ENCODE results near the gene SRSF4.

SRSF4 gene

DNA sequence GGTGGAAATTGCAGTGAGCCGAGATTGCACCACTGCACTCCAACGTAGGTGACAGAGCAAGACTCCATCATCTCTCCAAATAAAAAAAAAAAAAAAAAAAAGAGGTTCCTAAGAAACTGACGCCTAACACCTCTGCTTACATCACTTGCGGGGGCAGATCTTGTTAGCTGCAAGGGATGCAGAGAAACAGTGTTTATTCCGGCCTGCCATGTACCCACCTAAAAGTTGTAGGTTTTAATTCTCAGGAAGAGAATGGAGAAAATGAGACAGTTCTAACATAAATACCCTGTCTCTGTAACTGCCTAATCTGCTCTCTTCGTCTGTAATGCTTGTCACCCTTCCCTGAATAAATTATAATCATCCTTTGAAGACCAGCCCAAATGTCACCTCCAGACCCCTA is 9.0 kb upstream of the SRSF4 start:
- DNase-seq (ENCODE audit: insufficient read length, low spot score) (no peak), FAIRE-seq (no peak)
- TF ChIP-seq, protein P1, sequence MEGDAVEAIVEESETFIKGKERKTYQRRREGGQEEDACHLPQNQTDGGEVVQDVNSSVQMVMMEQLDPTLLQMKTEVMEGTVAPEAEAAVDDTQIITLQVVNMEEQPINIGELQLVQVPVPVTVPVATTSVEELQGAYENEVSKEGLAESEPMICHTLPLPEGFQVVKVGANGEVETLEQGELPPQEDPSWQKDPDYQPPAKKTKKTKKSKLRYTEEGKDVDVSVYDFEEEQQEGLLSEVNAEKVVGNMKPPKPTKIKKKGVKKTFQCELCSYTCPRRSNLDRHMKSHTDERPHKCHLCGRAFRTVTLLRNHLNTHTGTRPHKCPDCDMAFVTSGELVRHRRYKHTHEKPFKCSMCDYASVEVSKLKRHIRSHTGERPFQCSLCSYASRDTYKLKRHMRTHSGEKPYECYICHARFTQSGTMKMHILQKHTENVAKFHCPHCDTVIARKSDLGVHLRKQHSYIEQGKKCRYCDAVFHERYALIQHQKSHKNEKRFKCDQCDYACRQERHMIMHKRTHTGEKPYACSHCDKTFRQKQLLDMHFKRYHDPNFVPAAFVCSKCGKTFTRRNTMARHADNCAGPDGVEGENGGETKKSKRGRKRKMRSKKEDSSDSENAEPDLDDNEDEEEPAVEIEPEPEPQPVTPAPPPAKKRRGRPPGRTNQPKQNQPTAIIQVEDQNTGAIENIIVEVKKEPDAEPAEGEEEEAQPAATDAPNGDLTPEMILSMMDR (IDR thresholded peaks at IDR 0.05; ENCODE audit: insufficient read depth, missing control alignments) = no peak

DNA sequence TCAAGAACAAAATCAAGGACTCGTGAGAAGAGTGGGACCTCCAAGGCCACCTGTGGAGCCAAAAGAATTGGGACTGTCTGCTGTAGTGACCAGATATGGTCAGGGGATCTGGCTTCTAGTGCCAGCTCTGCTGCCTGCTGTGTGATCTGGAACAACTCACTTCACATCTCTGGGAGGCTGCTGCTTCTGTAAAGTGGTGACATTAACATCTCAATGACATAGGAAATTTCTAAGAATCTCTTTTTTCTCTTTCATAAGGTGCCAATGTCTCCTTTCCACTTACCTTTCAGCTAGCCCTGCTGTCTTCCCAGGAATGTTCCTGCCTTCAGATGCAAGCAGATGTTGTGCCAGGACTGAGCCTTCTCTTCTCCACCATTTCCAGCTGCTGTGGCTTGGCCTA is 5.0 kb upstream of the SRSF4 start:
- no peak for DNase-seq (ENCODE audit: insufficient read length, low spot score)
- FAIRE-seq = no peak
- TF ChIP-seq, protein P1 (IDR thresholded peaks at IDR 0.05; ENCODE audit: insufficient read depth, missing control alignments) = no peak

DNA sequence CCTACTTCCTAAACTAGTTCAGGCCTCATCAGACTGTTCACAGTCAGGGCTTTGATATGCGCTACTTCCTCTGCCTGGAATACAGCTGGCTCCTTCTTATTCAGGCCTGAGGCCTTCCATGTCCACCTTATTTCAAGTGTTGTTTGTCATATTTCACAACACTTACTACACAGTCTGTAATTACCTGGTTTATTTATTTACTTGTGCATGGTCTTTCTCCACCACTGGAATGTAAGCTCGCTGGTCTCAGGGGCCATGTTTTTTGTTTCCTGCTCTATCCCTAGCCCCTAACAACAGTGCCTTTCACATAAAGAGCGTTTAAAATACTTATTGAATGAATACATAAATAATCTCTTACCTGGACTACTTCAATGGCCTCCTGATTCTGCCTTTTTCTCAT is 4.6 kb upstream of the SRSF4 start:
- no peak for FAIRE-seq
- DNase-seq (ENCODE audit: insufficient read length, low spot score) = no peak
- TF ChIP-seq, protein P1 (IDR thresholded peaks at IDR 0.05; ENCODE audit: insufficient read depth, missing control alignments) = no peak

DNA sequence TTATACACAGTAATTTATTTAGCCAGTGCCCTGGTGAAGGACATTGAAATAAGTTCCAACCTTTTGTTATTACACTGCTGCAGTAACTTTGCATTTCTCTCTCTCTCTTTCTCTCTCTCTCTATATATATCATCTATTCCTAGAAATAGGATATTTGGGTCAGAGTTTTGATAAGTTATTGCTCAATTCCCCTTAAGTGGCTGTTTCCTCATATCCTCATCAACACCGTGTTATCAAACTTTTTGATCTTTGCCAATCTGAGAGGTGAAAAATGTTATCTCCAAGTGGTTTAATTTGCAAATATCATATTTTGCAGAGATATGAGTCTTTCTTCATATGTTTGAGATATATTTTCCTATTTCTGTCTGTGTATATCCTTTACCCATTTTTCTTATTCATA is 1.6 kb upstream of the SRSF4 start:
- DNase-seq (ENCODE audit: insufficient read length, low spot score) (no peak), FAIRE-seq (no peak)
- TF ChIP-seq, protein P1 (IDR thresholded peaks at IDR 0.05; ENCODE audit: insufficient read depth, missing control alignments) = no peak

DNA sequence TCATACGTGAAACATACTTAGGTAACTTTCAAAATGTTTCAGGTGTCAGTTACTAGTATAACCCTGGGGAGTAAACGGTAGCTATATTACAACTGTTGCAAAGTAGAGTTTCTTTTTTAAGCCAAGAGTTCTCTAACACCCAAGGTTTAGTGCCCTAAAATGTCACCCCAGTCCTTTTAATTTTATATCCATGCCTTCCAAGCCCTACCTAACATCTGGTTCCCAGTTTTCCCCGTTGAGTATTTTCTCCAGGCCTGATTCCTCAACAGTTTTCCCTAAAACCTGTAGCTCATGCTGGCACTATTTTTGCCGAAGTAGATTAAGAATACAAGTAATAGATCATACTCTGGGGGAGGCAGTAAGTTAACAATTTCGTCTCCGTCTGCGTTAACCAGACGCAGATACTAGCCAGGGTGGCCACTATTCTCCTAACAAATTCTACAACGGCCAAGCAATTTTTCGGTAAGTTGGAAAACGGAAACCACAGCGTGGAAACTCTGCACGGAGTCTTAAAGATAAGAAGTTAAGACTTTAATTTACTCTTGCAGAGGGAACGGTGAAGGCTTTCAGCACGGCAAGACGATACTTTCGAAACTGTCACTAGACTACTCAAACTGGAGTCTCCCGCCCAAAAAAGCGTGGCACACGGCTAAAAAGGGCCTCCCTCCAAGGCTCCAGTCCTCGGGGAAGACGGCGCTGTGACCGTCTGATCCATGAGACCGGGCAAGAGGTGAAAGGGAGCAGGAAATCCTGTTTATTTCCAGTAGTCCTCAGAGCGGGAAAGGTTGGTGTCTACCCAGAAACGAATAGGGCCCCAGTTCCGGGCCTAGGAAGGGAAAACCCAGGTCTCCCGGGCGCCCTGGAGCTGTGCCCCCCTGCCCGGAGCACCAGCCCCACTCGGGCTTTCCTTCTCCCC is 945 bp downstream of the SRSF4 start:
- TF ChIP-seq, protein P1 (IDR thresholded peaks at IDR 0.05; ENCODE audit: insufficient read depth, missing control alignments) = no peak
- FAIRE-seq (no peak), DNase-seq (ENCODE audit: insufficient read length, low spot score) (no peak)

DNA sequence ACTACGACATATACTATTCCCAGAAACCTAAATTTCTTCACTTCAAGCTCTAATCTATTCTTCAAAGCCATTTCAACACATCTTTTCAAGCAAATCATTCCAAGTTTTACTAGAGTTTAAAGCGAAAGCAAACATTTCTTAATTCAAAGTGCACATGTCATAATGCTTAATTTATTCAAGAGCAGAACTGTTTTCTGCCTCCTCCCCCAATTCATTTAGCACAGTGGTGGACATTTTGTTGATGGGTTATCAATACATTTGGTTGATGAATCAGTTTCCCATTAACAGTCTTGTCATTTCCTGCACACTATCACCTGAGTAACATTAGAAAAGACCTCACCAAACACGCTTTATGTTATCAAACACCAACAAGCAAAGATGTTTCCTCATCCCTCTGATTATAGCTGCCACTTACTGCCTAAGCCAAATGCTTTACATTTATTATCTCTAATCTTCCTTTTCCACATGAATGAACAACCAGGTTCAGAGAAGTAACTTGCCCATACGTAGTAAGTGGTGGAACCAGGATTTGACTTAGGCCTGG is 2.0 kb downstream of the SRSF4 start:
- TF ChIP-seq, protein P1 (IDR thresholded peaks at IDR 0.05; ENCODE audit: insufficient read depth, missing control alignments) = no peak
- FAIRE-seq = peak; percentile 74

More for the DNA sequence above, 2.0 kb downstream of the SRSF4 start:
- DNase-seq (ENCODE audit: insufficient read length, low spot score) = no peak
